Ovary (tissue), 3 donors: Measurements from ENCODE around the gene FEZF1.

ENCODE experiments used
- EP300 ChIP-seq: sonication (generic); formaldehyde crosslinking; IDR thresholded peaks from one replicate; pipeline ENCODE4 v1.6.1; 2017; ENCODE audit warnings: antibody characterized with exemption
- TF ChIP-seq, protein P1 (sequence below), 3 donors: fragments of 450-650 bp in 2 of 3; fragments of 200-600 bp in 1 of 3; IDR thresholded peaks; one replicate each; pipeline versions ENCODE4 v1.5.1 to v1.8.0; 2016 to 2022; ENCODE audit warnings: antibody characterized with exemption in 3 of 3, mild to moderate bottlenecking in 1 of 3
- donor health status: DM: no; HTN: no; CAD: no.

DNA sequence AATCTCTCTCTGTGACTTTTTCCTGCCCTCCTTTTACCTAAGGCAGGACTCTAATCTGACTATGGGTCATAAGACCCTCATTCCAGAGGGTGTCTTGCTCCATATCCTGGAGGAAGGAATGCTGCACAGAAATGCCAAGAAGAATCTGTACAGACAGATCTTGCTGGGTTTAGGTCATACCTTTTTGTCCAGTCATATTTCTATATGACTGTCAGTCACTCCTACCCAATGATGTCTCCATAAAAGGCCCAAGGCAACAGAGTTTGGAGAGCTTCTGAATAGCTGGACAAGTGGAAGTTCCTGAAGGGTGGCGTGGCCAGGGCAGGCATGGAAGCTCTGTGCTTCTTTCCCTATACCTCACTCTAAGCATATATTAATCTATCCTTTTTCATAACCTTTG is 47.5 kb downstream of the FEZF1 start:
- TF ChIP-seq, protein P1, sequence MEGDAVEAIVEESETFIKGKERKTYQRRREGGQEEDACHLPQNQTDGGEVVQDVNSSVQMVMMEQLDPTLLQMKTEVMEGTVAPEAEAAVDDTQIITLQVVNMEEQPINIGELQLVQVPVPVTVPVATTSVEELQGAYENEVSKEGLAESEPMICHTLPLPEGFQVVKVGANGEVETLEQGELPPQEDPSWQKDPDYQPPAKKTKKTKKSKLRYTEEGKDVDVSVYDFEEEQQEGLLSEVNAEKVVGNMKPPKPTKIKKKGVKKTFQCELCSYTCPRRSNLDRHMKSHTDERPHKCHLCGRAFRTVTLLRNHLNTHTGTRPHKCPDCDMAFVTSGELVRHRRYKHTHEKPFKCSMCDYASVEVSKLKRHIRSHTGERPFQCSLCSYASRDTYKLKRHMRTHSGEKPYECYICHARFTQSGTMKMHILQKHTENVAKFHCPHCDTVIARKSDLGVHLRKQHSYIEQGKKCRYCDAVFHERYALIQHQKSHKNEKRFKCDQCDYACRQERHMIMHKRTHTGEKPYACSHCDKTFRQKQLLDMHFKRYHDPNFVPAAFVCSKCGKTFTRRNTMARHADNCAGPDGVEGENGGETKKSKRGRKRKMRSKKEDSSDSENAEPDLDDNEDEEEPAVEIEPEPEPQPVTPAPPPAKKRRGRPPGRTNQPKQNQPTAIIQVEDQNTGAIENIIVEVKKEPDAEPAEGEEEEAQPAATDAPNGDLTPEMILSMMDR (IDR thresholded peaks at IDR 0.05): no peak
- no peak for TF ChIP-seq EP300
